IMR-90 (cell line): ENCODE data around the gene RAB11A.

Experiments
- ELK1 ChIP-seq: fragments of 150-350 bp; IDR thresholded peaks from 2 replicates; pipeline ENCODE4 v1.6.1; 2016; ENCODE audit warnings: low read depth, mild to moderate bottlenecking, low read length, moderate library complexity, borderline replicate concordance
- POLR2A ChIP-seq: IDR thresholded peaks from 2 replicates; pipeline ENCODE4 v1.6.1; 2012; ENCODE audit warnings: mild to moderate bottlenecking, low read depth, low read length
- RCOR1 ChIP-seq: IDR thresholded peaks from 2 replicates; pipeline ENCODE4 v1.6.1; 2012; ENCODE audit warnings: mild to moderate bottlenecking, low read length, improper control_type of control experiment; ENCODE audit not compliant: insufficient replicate concordance
- TF ChIP-seq, protein P1 (sequence below): conservative IDR thresholded peaks from 2 replicates; pipeline ENCODE4 v1.5.1; 2012; ENCODE audit warnings: mild to moderate bottlenecking, low read depth, low read length, improper control_type of control experiment

DNA sequence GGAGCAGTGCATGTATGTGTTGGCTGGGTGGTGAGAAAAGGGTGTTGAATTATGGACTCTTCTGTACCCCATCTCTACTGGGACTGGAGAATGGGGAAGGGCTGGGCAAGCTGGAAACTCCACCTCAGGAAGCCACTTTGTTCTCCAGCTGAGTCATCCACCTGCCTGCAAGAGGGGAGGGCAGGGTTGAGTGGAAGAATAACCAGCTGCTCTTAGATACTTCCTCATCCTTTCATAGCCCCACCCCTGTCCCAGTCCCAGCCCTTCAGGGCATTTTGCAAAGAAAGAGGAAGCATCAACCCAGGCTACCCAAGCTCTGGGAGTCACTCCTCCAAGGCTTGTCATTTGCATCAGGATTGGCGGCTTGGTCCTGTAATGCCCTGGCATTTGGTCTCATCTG is 33.1 kb downstream of the RAB11A start:
- TF ChIP-seq POLR2A (no peak), ELK1 (no peak), RCOR1 (no peak)
- TF ChIP-seq, protein P1, sequence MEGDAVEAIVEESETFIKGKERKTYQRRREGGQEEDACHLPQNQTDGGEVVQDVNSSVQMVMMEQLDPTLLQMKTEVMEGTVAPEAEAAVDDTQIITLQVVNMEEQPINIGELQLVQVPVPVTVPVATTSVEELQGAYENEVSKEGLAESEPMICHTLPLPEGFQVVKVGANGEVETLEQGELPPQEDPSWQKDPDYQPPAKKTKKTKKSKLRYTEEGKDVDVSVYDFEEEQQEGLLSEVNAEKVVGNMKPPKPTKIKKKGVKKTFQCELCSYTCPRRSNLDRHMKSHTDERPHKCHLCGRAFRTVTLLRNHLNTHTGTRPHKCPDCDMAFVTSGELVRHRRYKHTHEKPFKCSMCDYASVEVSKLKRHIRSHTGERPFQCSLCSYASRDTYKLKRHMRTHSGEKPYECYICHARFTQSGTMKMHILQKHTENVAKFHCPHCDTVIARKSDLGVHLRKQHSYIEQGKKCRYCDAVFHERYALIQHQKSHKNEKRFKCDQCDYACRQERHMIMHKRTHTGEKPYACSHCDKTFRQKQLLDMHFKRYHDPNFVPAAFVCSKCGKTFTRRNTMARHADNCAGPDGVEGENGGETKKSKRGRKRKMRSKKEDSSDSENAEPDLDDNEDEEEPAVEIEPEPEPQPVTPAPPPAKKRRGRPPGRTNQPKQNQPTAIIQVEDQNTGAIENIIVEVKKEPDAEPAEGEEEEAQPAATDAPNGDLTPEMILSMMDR = no peak
